ENCODE data around the gene CLDN7.

CLDN7 gene

DNA sequence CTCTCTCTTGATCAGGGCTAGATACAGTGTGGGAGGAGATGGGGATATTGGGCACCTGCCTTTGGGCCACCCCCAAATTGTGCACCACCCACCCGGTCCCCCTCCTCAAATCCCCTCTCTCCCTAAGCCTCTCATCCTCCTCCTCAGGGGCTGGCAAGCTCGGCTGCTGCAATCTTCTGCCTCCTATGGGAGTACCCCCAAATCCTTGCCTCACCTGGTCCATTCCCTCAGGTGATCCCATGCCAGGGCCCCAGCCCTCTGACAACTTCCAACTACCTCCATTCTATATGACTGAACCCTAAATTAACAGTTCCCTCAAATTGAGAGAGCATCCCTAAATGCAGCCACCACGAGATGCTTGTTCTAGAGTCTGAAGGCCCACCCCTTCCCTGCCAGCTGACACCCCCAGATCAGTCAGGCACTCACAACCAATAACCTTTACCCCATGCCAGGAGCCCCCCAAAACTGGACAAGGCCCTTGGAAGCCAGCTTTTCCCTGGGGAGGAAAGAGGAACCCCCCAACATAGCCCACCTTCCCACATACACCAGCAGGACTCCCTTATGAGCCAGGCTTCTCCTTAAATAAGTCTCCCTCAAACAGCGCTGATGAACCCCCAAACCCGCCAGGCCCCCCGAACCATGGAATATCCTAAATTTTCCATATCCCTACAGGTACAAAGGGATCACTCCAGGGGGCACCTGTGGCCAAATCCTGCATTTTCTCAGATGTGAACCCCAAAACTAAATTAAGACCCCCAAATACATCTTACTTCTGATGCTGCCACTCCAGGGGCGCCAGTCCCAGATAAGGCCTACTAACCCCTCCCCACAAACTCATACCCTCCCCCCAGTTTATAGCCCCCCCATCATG, 45.8 kb downstream of the CLDN7 start:
- no peaks in the 10 kb centered on the region for H3K9me3 ChIP-seq (replicated peaks in 1 of 2; ENCODE audit: control insufficient read depth in 2 of 2, insufficient read depth in 1 of 2, low read depth in 1 of 2, low read length in 2 of 2)
- H3K4me1 ChIP-seq (ENCODE audit: control insufficient read depth in 2 of 2, insufficient read depth in 1 of 2, low read depth in 1 of 2, low read length in 2 of 2) = peaks cover 37 to 46% of the 10 kb centered on the region in 2 donors
- peak overlapping the region; percentile 46 for H3K18ac ChIP-seq (ENCODE audit: low read length)
- H2BK12ac ChIP-seq (ENCODE audit: low read length) = no peak overlapping the region
- no peak for DNase-seq (ENCODE audit: low spot score)
- no peak overlapping the region for H3K4ac ChIP-seq (ENCODE audit: low read length)
- H2AFZ ChIP-seq (ENCODE audit: low read length) = no peak overlapping the region
- H3K9ac ChIP-seq (ENCODE audit: low read depth, low read length, poor library complexity) = peak overlapping the region; percentile 74
- peak overlapping the region; percentile 74 for H3K4me2 ChIP-seq (ENCODE audit: insufficient read depth, low read length, poor library complexity, severe bottlenecking)
- no peaks in the 10 kb centered on the region for H3K27me3 ChIP-seq (ENCODE audit: control insufficient read depth in 3 of 3, insufficient read depth in 3 of 3, low read depth in 1 of 3, low read length in 3 of 3)
- H2BK120ac ChIP-seq (ENCODE audit: low read depth, low read length) = no peak overlapping the region
- H2BK15ac ChIP-seq (ENCODE audit: low read length) = no peak overlapping the region
- H4K91ac ChIP-seq (ENCODE audit: low read depth, low read length, poor library complexity) = no peak overlapping the region
- peak overlapping the region; percentile 15 for H2BK5ac ChIP-seq (ENCODE audit: low read length)
- no peak overlapping the region for H3K14ac ChIP-seq (ENCODE audit: low read length)
- no CpG with 5 or more reads among the region's 7 CpGs for WGBS, 2 donors (ENCODE audit: extremely low coverage in 2 of 2, insufficient read length in 2 of 2, insufficient replicate concordance in 1 of 2)
- no peak overlapping the region for H4K8ac ChIP-seq (ENCODE audit: low read depth, low read length)
- peak overlapping the region; percentile 80 for H3K27ac ChIP-seq (replicated peaks; ENCODE audit: low read length)
- peak overlapping the region; percentile 53 for H2AK5ac ChIP-seq (ENCODE audit: low read depth, low read length)
- no peak overlapping the region for H3K23ac ChIP-seq (ENCODE audit: low read depth, low read length, poor library complexity)
- peak overlapping the region; percentile 44 to 76 for H3K4me3 ChIP-seq (ENCODE audit: low read length in 2 of 2)
- peaks cover 2 to 11% of the 10 kb centered on the region in 2 donors for H3K36me3 ChIP-seq (replicated peaks in 1 of 2; ENCODE audit: control insufficient read depth in 2 of 2, insufficient read depth in 2 of 2, low read length in 2 of 2)
- H3K79me1 ChIP-seq (ENCODE audit: low read depth, low read length) = peaks cover 2% of the 10 kb centered on the region

DNA sequence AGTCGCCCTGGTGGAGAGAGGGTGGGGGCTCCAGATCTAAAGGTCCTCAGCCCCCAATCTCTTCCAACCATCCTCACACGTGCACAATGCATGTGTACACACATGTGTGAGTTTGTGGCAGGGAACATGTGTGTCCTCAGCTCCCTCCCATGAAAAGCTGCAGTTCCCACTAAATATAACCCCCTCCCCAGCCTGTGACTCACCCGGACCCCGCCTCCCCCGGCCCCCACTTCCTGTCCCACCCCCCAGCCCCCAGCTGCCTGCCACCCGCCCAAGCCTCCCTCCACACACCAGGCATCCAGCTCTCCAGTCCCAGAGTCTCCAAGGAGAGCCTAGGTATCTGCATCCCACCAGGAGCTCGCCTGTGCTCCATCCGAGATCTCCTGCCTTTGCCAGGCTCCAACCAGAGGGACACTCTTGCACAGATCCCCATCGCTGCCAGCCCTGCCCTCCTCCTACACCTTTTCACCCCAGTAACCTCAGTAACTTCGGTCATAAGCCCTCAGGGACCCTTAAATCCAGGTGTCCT, 46.6 kb downstream of the CLDN7 start:
- Histone ChIP-seq H3K14ac (ENCODE audit: low read length) (no peak overlapping the region), H3K27me3 (ENCODE audit: control insufficient read depth in 3 of 3, insufficient read depth in 3 of 3, low read depth in 1 of 3, low read length in 3 of 3) (no peaks in the 10 kb centered on the region), H3K36me3 (replicated peaks in 1 of 2; ENCODE audit: control insufficient read depth in 2 of 2, insufficient read depth in 2 of 2, low read length in 2 of 2) (peaks cover 0 to 3% of the 10 kb centered on the region in 2 donors), H3K4me2 (ENCODE audit: insufficient read depth, low read length, poor library complexity, severe bottlenecking) (peak overlapping the region; percentile 74), H3K79me1 (ENCODE audit: low read depth, low read length) (peaks cover 2% of the 10 kb centered on the region), H2BK15ac (ENCODE audit: low read length) (peak overlapping the region; percentile 5), H4K91ac (ENCODE audit: low read depth, low read length, poor library complexity) (no peak overlapping the region), H4K8ac (ENCODE audit: low read depth, low read length) (no peak overlapping the region), H3K4ac (ENCODE audit: low read length) (no peak overlapping the region), H2BK5ac (ENCODE audit: low read length) (peak overlapping the region; percentile 20), H3K9ac (ENCODE audit: low read depth, low read length, poor library complexity) (no peak overlapping the region), H3K23ac (ENCODE audit: low read depth, low read length, poor library complexity) (no peak overlapping the region), H3K9me3 (replicated peaks in 1 of 2; ENCODE audit: control insufficient read depth in 2 of 2, insufficient read depth in 1 of 2, low read depth in 1 of 2, low read length in 2 of 2) (no peaks in the 10 kb centered on the region), H3K4me3 (ENCODE audit: low read length in 2 of 2) (peak overlapping the region; percentile 44 to 76), H3K18ac (ENCODE audit: low read length) (peak overlapping the region; percentile 63), H2BK12ac (ENCODE audit: low read length) (peak overlapping the region; percentile 51), H2AFZ (ENCODE audit: low read length) (no peak overlapping the region), H3K4me1 (ENCODE audit: control insufficient read depth in 2 of 2, insufficient read depth in 1 of 2, low read depth in 1 of 2, low read length in 2 of 2) (peaks cover 40 to 49% of the 10 kb centered on the region in 2 donors), H3K27ac (replicated peaks; ENCODE audit: low read length) (peak overlapping the region; percentile 85), H2BK120ac (ENCODE audit: low read depth, low read length) (peak overlapping the region; percentile 43), H2AK5ac (ENCODE audit: low read depth, low read length) (peak overlapping the region; percentile 31)
- WGBS, 2 donors (ENCODE audit: extremely low coverage in 2 of 2, insufficient read length in 2 of 2, insufficient replicate concordance in 1 of 2) = no CpG with 5 or more reads among the region's 10 CpGs
- DNase-seq (ENCODE audit: low spot score) = no peak

DNA sequence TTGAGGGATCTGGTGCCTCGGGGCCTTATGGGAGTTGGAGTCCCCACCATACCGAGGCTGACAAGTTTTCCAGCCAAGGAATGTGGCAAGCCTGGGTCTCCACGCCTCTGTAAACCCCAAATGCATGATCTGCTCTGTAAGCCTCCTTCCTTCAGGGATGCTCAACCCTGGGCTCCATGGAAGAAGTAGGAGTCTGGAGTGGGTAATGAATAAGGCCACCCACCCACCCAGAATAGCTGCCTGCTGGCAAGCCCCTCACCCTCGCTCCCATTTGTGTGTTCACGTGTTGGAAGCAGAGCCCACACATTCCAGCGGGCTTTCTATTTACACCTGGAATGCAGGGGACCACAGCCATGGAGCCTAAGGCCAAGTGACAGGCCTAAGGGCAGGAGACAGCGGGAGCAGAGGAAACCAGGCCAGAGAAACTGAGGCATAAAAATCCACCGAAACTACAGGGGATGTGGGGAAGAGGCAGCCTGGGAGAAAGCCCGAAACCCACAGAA, 47.1 kb downstream of the CLDN7 start:
- Histone ChIP-seq H2BK120ac (ENCODE audit: low read depth, low read length) (peak overlapping the region; percentile 43), H3K23ac (ENCODE audit: low read depth, low read length, poor library complexity) (no peak overlapping the region), H3K27me3 (ENCODE audit: control insufficient read depth in 3 of 3, insufficient read depth in 3 of 3, low read depth in 1 of 3, low read length in 3 of 3) (no peaks in the 10 kb centered on the region), H3K9me3 (replicated peaks in 1 of 2; ENCODE audit: control insufficient read depth in 2 of 2, insufficient read depth in 1 of 2, low read depth in 1 of 2, low read length in 2 of 2) (no peaks in the 10 kb centered on the region), H3K27ac (replicated peaks; ENCODE audit: low read length) (peak overlapping the region; percentile 85), H3K4me2 (ENCODE audit: insufficient read depth, low read length, poor library complexity, severe bottlenecking) (peak overlapping the region; percentile 49), H3K79me1 (ENCODE audit: low read depth, low read length) (peaks cover 2% of the 10 kb centered on the region), H2BK15ac (ENCODE audit: low read length) (peak overlapping the region; percentile 5), H2AK5ac (ENCODE audit: low read depth, low read length) (peak overlapping the region; percentile 31), H4K8ac (ENCODE audit: low read depth, low read length) (no peak overlapping the region), H4K91ac (ENCODE audit: low read depth, low read length, poor library complexity) (no peak overlapping the region), H3K4me1 (ENCODE audit: control insufficient read depth in 2 of 2, insufficient read depth in 1 of 2, low read depth in 1 of 2, low read length in 2 of 2) (peaks cover 39 to 45% of the 10 kb centered on the region in 2 donors), H3K14ac (ENCODE audit: low read length) (no peak overlapping the region), H3K18ac (ENCODE audit: low read length) (peak overlapping the region; percentile 63), H2AFZ (ENCODE audit: low read length) (no peak overlapping the region), H3K36me3 (replicated peaks in 1 of 2; ENCODE audit: control insufficient read depth in 2 of 2, insufficient read depth in 2 of 2, low read length in 2 of 2) (no peaks in the 10 kb centered on the region), H3K9ac (ENCODE audit: low read depth, low read length, poor library complexity) (no peak overlapping the region), H2BK5ac (ENCODE audit: low read length) (peak overlapping the region; percentile 20), H2BK12ac (ENCODE audit: low read length) (peak overlapping the region; percentile 51), H3K4me3 (ENCODE audit: low read length in 2 of 2) (peak overlapping the region; percentile 26 to 44), H3K4ac (ENCODE audit: low read length) (no peak overlapping the region)
- no peak for DNase-seq (ENCODE audit: low spot score)
- WGBS, 2 donors (ENCODE audit: extremely low coverage in 2 of 2, insufficient read length in 2 of 2, insufficient replicate concordance in 1 of 2) = no CpG with 5 or more reads among the region's 9 CpGs
